ENCODE data around the gene L1TD1.
"Not testable (repeated sequence)": the region's sequence is repeated elsewhere in the genome, so short reads cannot be mapped to it uniquely, and the experiment has no call there.

L1TD1 gene

DNA sequence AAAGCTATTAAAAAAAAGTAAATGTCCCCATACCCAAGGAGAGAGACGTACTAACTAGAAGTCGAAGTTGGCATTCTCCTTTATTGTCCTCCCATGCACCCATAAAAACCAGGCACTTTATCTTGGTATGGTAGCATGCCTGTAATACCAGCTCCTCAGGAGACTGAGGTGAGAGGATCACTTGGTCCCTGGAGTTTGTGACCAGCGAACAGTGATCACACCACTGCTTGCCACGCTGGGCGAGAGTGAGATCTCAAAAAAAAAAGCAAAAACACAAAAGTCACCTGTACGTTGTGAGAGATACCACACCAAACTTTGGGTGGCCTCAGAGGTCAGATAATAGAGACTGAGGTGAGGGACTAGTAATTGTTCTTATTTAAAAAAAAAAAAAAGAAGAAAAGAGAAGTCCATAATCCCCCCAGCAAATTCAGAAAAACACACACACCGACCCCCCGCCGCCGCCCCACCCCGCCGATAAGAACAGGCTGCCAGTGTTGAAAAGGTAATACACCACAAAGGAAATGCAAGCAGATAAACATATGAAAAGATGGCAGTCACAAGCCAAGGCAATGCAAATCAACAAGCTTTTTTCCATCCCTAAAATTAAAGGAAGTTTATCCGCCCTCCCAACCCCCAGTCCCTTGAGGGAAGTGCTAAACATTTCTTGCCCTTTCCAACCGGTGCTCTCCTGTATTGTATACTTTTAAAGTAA lies 3.6 kb downstream of the L1TD1 start:
- no peak for DNase-seq (ENCODE audit: low read depth)

DNA sequence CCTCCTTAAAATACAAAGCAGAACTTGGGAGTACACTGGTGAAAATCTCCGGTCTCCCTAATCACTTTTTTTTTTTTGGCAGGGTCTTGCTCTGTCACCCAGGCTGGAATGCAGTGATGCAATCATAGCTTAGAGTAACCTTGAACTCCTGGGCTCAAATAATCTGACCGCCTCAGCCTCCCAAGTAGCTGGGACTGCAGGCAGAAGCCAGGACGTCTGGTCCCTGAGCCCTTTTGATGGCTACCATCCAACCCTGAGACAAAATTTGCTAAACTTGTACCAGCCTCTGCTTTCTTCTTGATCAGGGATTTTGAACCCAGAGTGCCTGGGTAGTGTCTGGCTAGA lies 4.1 kb downstream of the L1TD1 start:
- DNase-seq (ENCODE audit: low read depth), result no peak

DNA sequence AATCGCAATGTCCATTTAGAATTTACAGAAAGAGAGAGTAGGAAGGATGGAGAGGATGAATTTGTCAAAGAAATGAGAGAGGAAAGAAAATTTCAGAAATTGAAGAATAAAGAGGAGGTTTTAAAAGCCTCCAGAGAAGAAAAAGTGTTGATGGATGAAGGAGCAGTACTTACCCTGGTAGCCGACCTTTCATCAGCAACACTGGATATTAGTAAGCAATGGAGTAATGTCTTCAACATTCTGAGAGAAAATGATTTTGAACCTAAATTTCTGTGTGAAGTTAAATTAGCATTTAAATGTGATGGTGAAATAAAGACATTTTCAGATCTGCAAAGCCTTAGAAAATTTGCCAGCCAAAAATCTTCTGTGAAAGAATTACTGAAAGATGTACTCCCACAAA lies 12.5 kb downstream of the L1TD1 start:
- DNase-seq (ENCODE audit: low read depth), result no peak

DNA sequence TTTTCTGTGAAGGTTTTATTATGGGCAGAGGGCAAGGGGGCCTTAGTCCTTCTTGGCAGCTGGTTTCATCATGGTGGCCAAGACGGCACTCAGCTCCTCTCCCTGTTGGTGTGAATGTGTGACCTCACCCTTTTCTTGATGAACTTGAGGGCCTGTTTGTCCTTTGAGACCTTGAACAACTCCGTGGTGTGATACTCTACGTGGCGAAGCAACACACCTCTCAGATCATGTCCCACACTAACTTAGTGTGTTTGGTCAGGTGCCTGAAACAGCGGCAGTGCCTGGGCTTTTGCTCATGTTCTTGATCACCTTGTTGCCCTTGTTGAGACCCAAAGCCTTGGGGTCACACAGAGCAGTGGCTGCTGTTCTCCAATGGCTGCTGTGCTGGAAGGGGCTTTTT lies 13.4 kb downstream of the L1TD1 start:
- DNase-seq (ENCODE audit: low read depth), result no peak

DNA sequence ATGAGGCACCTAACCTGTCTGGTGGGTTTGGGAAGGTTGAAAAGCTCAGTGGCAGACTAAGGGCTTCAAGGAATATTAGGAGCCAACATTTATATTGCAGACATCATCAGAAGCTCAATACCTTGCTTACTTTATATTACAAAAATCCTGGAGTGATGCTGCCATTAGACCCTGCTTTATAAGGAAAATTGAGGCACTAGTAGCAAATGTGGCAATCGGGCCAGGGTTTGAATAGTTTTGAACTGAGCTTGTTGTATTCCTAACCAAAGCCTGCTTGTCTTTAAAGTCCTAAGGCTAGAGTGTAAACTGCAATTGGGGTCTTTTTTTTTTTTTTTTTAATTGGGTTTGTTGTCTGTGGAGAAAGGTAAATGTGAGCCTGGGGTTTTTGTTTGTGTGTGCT lies 14.3 kb downstream of the L1TD1 start:
- no peak for DNase-seq (ENCODE audit: low read depth)

DNA sequence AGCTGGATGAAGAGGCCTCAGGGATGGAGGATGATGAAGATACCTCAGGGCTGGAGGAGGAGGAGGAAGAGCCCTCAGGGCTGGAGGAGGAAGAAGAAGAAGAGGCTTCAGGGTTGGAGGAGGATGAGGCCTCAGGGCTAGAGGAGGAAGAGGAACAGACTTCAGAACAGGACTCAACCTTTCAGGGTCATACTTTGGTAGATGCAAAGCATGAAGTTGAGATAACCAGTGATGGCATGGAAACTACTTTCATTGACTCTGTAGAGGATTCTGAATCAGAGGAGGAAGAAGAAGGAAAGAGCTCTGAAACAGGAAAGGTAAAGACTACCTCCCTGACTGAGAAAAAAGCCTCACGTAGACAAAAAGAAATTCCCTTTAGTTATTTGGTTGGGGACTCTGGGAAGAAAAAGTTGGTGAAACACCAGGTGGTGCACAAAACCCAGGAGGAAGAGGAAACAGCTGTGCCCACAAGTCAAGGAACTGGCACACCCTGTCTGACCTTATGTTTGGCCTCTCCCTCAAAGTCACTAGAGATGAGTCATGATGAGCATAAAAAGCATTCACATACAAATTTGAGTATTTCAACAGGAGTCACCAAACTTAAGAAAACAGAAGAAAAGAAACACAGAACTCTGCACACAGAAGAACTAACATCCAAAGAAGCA lies 15.4 kb downstream of the L1TD1 start:
- DNase-seq (ENCODE audit: low read depth), result no peak

DNA sequence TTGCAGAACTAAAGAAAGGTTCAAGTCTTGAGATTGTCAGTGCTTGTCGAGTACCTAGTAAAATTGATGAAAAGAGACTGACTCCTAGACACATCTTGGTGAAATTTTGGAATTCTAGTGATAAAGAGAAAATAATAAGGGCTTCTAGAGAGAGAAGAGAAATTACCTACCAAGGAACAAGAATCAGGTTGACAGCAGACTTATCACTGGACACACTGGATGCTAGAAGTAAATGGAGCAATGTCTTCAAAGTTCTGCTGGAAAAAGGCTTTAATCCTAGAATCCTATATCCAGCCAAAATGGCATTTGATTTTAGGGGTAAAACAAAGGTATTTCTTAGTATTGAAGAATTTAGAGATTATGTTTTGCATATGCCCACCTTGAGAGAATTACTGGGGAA lies 16.3 kb downstream of the L1TD1 start:
- DNase-seq (ENCODE audit: low read depth), result no peak

DNA sequence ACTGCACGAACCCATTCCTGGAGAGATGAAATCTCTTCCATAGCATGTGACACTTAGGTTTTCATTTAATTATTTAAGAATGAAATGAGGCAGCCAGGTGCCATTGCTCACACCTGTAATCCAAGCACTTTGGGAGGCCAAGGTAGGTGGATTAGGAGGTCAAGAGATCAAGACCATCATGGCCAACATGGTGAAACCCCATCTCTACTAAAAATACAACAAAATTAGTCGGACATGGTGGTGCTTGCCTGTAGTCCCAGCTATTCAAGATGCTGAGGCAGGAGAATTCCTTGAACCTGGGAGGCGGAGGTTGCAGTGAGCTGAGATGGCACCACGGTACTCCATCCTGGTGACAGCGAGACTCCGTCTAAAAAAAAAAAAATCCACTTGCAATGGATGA lies 17.8 kb downstream of the L1TD1 start:
- no peak for DNase-seq (ENCODE audit: low read depth)

DNA sequence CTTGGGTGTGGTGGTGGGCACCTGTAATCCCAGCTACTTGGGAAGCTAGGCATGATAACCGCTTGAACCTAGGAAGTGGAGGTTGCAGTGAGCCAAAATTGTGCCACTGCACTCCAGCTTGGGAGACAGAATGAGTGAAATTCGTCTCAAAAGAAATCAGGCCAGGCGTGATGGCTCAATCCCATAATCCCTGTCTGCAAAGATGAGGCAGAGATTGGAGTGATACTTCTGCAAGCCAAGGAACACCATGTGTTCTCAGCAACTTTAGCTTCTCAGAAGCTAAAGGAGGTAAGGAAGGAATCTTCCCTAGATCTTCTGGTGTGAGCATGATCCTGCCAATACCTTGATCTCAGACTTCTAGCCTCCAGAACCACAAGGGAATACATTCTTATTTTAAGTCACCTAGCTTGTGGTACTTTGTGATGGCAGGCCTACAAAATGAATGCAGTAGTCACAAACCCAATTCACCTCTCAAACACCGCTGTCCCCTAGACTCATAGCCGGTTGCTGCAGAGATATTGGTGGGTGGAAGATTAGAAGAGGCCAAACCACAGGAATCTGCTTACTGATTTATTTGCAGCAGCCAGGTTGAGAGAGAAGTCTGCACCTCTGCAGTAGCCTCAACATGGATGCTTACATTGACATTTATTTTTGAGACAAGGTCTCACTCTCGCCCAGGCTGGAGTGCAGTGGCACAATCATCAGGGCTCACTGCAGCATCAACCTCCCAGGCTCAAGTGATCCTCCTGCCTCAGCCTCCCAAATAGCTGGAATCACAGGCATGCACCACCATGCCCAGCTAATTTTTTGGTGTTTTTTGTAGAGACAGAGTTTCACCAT lies 18.6 kb downstream of the L1TD1 start:
- no peak for DNase-seq (ENCODE audit: low read depth)

DNA sequence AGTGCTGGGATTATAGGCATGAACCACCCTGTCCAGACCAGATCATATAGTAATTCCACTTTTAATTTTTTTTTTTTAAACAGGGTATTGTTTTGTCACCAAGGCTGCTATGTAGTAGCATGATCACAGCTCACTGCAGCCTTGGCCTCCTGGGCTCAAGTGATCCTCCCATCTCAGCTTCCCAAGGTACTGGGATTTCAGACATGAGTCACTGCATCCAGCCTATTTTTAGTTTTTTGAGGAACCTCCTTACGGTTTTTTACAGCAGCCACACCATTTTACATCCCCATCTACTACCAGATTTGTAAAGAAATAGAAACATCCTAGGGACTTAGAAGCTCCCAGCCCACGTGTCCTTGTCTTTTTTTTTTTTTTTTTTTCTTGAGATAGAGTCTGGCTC lies 24.0 kb downstream of the L1TD1 start:
- DNase-seq (ENCODE audit: low read depth), result no peak

DNA sequence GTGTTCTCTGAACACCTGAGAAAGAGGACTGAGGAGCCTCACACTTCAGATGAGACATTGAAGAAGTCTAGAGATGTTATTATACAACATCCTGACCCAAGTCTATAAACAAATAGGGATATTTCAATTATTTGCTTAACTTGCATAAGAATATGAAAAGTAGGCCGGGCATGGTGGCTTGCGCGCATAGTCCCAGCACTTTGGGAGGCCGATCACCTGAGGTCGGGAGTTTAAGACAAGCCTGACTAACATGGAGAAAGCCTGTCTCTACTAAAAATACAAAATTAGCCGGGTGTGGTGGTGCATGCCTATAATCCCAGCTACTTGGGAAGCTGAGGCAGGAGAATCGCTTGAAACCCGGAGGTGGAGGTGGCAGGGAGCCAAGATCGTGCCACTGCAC lies 25.8 kb downstream of the L1TD1 start:
- not testable (repeated sequence) for DNase-seq (ENCODE audit: low read depth)

DNA sequence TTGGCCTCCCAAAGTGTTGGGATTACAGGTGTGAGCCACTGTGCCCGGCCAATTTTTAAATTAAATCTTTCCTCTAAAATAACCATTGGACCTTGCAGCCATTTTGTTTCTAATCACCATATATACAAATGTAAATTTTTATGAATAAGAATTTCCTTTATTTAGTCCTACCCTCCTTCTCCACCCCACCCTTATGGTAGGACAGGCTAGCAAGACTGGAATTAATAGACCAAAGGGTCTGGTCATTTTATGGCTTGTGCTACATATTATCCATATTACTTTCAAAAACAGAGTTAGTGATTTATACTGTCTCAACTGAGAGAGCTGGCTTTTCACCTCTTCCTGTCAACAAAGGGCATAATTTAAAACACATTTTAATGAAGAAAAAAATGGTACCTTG lies 26.5 kb downstream of the L1TD1 start:
- no peak for DNase-seq (ENCODE audit: low read depth)

DNA sequence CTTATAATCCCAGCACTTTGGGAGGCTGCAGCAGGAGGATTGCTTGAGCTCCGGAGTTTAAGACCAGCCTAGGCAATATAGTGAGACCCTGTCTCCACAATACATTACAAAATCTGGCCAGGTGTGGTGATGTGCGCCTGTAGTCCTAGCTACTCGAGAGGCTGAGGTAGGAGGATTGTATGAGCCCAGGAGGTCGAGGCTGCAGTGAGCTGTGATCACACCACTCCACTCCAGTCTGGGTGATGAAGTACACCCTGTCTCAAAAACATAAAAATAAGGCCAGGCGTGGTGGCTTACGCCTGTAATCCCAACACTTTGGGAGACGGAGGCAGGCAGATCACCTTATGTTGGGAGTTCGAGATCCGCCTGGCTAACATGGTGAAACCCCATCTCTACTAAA lies 27.7 kb downstream of the L1TD1 start:
- no peak for DNase-seq (ENCODE audit: low read depth)

DNA sequence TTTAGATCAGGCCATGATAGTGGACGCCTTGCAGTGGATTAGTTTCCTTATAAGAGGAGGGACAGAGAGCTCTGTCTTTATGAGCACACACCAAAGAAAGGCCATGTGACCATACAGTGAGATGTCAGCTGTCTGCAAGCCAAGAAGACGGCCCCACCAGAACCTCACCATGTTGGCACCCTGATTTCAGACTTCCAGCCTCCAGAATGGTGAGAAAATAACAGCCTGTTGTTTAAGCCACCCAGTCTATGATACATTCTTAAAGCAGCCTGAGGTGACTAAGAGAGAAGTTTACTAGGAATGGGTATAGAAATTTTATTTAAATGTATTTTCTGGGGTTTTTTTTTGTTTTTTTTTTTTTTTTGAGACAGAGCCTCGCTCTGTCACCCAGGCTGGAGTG lies 29.5 kb downstream of the L1TD1 start:
- DNase-seq (ENCODE audit: low read depth), result no peak

DNA sequence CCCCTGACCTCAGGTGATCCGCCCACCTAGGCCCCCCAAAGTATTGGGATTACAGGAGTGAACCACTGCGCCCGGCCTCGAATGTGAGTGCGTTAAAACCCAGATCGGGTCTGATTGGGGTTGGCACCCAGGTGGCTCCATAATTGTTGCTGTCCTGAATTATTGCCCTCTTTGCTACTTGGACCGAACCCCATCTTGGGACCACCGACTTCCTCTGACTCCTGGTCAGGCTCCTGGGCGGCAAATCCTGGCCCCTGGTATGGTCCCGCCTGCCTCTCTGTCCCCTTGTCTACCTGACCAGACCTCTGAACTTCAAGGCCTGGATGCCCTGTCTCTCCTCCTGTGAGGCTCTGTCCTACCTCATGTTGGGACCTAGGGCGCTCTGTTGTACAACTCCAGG lies 32.8 kb downstream of the L1TD1 start:
- no peak for DNase-seq (ENCODE audit: low read depth)

DNA sequence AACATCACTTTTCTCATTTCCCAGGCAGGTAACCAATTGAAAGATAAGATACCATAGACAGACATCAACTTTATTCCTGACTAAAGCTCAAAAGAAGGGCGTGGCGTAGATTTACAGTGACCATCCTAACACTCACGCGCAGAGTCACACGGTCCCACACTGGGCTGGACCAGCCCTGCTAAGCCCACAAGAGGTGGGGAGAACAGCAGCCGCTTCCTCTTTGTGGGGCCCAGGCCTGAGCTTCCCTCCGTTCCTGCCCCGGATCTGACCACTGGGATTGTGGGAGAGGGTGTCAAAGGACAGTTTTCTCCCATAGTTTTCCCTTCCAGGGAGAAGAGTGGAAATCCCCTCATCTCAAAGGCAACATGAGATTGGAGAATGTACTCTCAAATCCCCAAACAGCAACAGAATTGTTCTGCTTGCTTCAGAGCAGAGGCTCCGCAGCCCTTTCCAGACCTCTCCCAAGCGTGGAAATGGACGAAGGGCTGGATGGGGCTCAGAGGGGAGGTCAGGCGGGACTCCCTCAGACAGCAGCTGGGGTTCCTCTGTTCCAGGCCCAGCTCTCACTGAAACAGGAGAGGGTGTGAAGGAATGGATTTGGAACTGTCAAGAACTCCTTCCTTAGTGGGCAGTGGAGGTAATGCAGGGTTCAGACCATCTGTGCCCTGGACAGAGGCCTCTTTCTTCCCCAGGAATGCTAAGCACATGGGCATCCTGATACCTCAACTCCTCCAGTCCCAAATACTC lies 33.7 kb downstream of the L1TD1 start:
- no peak for DNase-seq (ENCODE audit: low read depth)

DNA sequence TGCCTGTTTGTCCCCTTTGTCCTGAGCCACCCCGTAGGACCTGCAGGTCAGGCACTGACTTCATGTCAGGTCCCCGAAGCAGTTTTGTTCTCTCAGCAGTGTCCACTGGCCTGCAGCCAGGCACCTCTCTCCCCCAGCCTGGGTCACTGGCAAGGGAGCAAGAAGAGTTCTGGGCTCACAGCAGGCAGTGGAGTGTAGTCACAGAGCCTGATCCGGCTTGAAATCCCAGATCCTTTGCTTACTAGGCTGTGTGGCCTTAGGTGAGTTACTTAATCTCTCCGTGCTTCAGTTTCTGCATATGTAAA lies 34.2 kb downstream of the L1TD1 start:
- no peak for DNase-seq (ENCODE audit: low read depth)

DNA sequence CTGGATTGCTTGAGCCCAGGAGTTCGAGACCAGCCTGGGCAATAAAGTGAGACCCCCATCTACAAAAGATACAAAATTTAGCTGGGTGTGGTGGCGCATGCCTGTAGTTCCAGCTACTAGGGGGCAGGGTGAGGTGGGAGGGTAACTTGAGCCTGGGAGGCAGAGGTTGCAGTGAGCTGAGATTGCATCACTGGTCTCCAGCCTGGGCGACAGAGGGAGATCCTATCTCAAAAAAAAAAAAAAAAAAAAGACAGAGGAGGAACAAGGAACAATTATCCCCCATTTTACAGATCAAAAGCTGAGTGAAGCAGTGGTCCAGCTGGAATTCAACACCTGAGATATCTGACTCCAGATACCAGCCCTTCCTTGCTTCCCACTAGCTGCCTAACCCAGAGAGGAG lies 34.8 kb downstream of the L1TD1 start:
- DNase-seq (ENCODE audit: low read depth), result no peak

DNA sequence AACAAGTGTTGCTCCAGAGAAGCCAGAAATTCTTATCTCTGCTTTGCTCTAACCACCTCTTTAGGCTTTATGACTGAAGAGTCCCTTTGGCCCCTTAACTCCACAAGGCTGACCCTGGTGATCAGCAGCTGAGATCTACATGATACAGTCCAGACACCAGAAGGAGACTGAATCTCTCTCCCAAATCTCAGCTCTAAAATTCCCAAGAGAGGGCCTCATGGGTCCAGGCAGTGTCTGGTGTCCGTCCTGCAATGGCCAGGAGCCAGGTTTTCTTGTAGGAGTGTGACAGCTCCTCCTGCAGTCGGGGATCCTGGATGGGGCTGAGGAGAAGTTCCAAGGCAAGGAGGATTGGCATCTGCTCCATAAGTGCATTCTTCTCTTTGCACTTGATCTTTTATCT lies 35.3 kb downstream of the L1TD1 start:
- DNase-seq (ENCODE audit: low read depth), result no peak

DNA sequence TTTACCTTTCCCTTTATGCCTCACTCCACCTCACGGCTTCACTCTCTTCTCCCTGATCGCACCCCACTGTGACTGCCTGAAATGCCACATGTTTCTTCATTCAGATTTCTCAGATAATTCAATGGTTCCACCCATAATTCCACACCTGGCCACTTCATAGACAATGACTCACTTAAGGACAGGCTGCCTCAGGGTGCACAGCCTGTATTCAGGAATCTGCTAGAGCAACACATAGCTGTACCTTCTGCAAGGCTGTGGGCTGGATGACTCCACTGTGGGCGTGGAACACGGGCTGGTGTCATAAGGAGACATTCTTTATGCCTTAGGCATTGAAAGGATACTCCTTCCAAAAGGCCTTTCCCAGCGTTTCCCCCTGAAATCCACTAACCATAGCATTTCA lies 36.1 kb downstream of the L1TD1 start:
- no peak for DNase-seq (ENCODE audit: low read depth)

DNA sequence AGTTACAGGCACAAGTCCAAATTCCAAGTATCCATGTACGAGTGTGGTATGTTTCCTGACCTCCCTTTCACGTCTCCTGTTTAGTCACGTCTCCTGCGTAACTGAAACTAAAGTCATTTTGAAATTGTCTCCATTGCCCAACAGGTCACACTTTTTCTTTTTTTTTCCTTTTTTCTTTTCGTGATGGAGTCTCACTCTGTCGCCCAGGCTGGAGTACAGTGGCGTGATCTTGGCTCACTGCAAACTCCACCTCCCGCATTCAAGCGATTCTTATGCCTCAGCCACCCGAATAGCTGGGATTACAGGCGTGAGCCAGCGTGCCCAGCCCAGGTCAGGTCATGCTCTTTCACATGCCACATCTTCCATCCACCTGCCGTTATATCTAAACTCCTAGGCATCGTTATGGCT lies 38.2 kb downstream of the L1TD1 start:
- DNase-seq (ENCODE audit: low read depth), result no peak

DNA sequence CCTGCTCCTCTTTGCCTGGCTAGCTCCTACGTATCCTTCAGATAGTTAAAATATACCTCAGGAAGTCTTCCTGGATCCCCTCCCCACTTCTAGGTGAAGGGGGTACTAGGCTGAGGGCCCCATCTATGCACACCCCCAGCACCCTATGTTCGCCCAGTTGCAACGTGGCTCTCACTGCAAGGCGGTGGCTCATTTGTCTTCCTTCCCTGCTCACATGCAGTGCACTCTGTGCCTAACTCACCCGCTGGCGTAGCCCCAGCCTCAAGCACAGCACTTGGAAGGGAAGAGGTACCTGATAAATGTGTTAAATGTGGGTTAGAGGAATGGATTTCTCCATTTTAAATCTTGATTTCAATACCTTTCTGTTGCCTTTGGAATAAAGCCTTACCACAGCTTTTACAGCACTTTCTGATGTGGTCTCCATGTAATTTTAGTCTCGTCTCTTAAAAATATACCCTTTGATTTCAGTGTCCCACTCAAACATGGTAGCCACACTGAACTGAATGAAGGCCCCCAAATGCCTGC lies 39.3 kb downstream of the L1TD1 start:
- DNase-seq (ENCODE audit: low read depth), result no peak

DNA sequence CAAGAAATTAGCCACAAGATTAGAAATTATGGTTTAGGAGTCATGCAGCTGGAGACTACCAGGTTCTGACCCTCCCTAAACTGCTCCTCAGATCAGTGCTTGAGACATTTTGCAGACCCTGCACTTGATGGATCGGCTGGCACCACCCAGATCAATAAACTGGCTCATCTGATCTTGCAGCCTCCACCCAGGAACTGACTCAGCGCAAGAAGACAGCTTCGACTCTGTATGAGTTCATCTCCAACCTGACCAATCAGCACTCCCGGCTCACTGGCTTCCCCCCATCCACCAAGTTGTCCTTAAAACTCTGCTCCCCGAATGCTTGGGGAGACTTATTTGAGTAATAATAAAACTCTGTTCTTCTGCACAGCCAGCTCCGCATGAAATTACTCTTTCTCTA lies 40.0 kb downstream of the L1TD1 start:
- no peak for DNase-seq (ENCODE audit: low read depth)
